HepG2 (cell line): ENCODE measurements around the gene SAMD8. TPM values are rescaled to one million over a fixed set of nuclear protein-coding genes. Genes with fewer than 3 reads are reported as not detected.

Experiments
- AGO1 ChIP-seq: fragments of 200-400 bp; formaldehyde crosslinking; IDR thresholded peaks from 2 replicates; pipeline ENCODE4 v1.6.1; 2017; ENCODE audit warnings: mild to moderate bottlenecking, low read depth, low read length, moderate library complexity; ENCODE audit not compliant: poor library complexity, severe bottlenecking
- ATF1 ChIP-seq: IDR thresholded peaks from 2 replicates; pipeline ENCODE4 v1.6.1; 2016; ENCODE audit warnings: mild to moderate bottlenecking, control low read depth
- CBFB ChIP-seq: sonication (generic); formaldehyde crosslinking; IDR thresholded peaks from 2 replicates; pipeline ENCODE4 v1.4.0; 2020; ENCODE audit warnings: missing genetic modification reagents
- FOXJ3 ChIP-seq: sonication (generic); formaldehyde crosslinking; IDR thresholded peaks from 2 replicates; pipeline ENCODE4 v1.4.0; 2020; ENCODE audit warnings: missing genetic modification reagents, mild to moderate bottlenecking, borderline replicate concordance
- GABPB1 ChIP-seq: IDR thresholded peaks from 2 replicates; pipeline ENCODE4 v1.6.1; 2016; ENCODE audit warnings: mild to moderate bottlenecking, missing genetic modification reagents, moderate library complexity, missing compliant biosample characterization
- GATAD2A ChIP-seq: IDR thresholded peaks from 2 replicates; pipeline ENCODE4 v1.6.1; 2016
- GTF3A ChIP-seq: sonication (generic); formaldehyde crosslinking; conservative IDR thresholded peaks from 2 replicates; pipeline ENCODE4 v1.4.0; 2020; ENCODE audit warnings: mild to moderate bottlenecking, missing genetic modification reagents
- IKZF4 ChIP-seq: sonication (generic); formaldehyde crosslinking; IDR thresholded peaks from 2 replicates; pipeline ENCODE4 v1.5.1; 2020; ENCODE audit warnings: borderline replicate concordance, mild to moderate bottlenecking, low read depth, missing genetic modification reagents; ENCODE audit errors: not compliant biosample characterization
- JUND ChIP-seq: sonication (generic); formaldehyde crosslinking; IDR thresholded peaks from 2 replicates; pipeline ENCODE4 v1.8.0; 2022; ENCODE audit warnings: mild to moderate bottlenecking, missing genetic modification reagents
- RARA ChIP-seq: IDR thresholded peaks from 2 replicates; pipeline ENCODE4 v1.6.1; 2016; ENCODE audit warnings: missing genetic modification reagents, missing compliant biosample characterization
- RORA ChIP-seq: sonication (generic); formaldehyde crosslinking; IDR thresholded peaks from 2 replicates; pipeline ENCODE4 v1.5.0; 2020; ENCODE audit warnings: mild to moderate bottlenecking, missing genetic modification reagents, moderate library complexity
- SNRNP70 ChIP-seq: fragments of 200-400 bp; formaldehyde crosslinking; IDR thresholded peaks from 2 replicates; pipeline ENCODE4 v1.6.1; 2017; ENCODE audit warnings: mild to moderate bottlenecking, low read depth, low read length, moderate library complexity
- THAP11 ChIP-seq: IDR thresholded peaks from 2 replicates; pipeline ENCODE4 v1.6.1; 2016; ENCODE audit warnings: missing biosample characterization, missing genetic modification reagents
- ZNF605 ChIP-seq: sonication (generic); formaldehyde crosslinking; IDR thresholded peaks from 2 replicates; pipeline ENCODE4 v1.8.0; 2022; ENCODE audit warnings: mild to moderate bottlenecking, missing genetic modification reagents
- ZNF614 ChIP-seq: IDR thresholded peaks from 2 replicates; pipeline ENCODE4 v1.6.1; 2018; ENCODE audit warnings: missing biosample characterization, missing genetic modification reagents, inconsistent platforms, borderline replicate concordance
- ZNF629 ChIP-seq: sonication (generic); formaldehyde crosslinking; conservative IDR thresholded peaks from 2 replicates; pipeline ENCODE4 v1.5.0; 2020; ENCODE audit warnings: missing genetic modification reagents
- ZNF777 ChIP-seq: sonication (generic); formaldehyde crosslinking; IDR thresholded peaks from 2 replicates; pipeline ENCODE4 v1.4.0; 2020; ENCODE audit warnings: missing genetic modification reagents
- polyA plus RNA-seq, 8 experiments: library from polyadenylated mRNA; depleted of rRNA in 3 of 8; stranded (reverse) in 7 of 8; unstranded in 1 of 8; fragments of >200 nt; fragmentation: Illumina TruSeq in 4 of 8; extraction: Trizol in 4 of 8; gene quantifications; 2 replicates each; pipeline versions ENCODE4 v1.2.1 to v1.2.3, GENCODE V29; 2011 to 2016; ENCODE audit warnings: low read depth in 4 of 8, missing spikeins in 1 of 8, mixed read lengths in 1 of 8; ENCODE audit not compliant: insufficient read depth in 1 of 8
- total RNA-seq, 5 experiments: library from RNA; depleted of rRNA; stranded (reverse); fragments of >200 nt; fragmentation: Illumina TruSeq; extraction: Trizol; gene quantifications; 2 replicates each; pipeline ENCODE4 v1.2.3, GENCODE V29; 2016; ENCODE audit warnings: low read depth in 1 of 5
- TF ChIP-seq, protein P1 (sequence below): sonication (generic); formaldehyde crosslinking; IDR thresholded peaks from 2 replicates; pipeline ENCODE4 v1.4.0; 2020; ENCODE audit warnings: missing genetic modification reagents; ENCODE audit errors: not compliant biosample characterization
- TF ChIP-seq, protein P2 (sequence below): sonication (generic); formaldehyde crosslinking; IDR thresholded peaks from 2 replicates; pipeline ENCODE4 v1.8.1; 2023; ENCODE audit warnings: missing genetic modification reagents, inconsistent platforms, borderline replicate concordance
- TF ChIP-seq, protein P3 (sequence below): sonication (generic); formaldehyde crosslinking; IDR thresholded peaks from 2 replicates; pipeline ENCODE4 v1.5.0; 2020; ENCODE audit warnings: mild to moderate bottlenecking, missing genetic modification reagents
- TF ChIP-seq, protein P4 (sequence below): sonication (generic); formaldehyde crosslinking; IDR thresholded peaks from 2 replicates; pipeline ENCODE4 v1.8.0; 2023; ENCODE audit warnings: mild to moderate bottlenecking, missing genetic modification reagents
- TF ChIP-seq, protein P5 (sequence below): sonication (generic); formaldehyde crosslinking; IDR thresholded peaks from 2 replicates; pipeline ENCODE4 v1.5.1; 2020; ENCODE audit warnings: mild to moderate bottlenecking, missing genetic modification reagents, moderate library complexity

SAMD8 gene
- total and polyA plus RNA-seq, 2 of the 13 experiments (the other 11 are each of a cell fraction or from before 2014, with no cell fraction given) = 10.4 to 13.2 TPM

DNA sequence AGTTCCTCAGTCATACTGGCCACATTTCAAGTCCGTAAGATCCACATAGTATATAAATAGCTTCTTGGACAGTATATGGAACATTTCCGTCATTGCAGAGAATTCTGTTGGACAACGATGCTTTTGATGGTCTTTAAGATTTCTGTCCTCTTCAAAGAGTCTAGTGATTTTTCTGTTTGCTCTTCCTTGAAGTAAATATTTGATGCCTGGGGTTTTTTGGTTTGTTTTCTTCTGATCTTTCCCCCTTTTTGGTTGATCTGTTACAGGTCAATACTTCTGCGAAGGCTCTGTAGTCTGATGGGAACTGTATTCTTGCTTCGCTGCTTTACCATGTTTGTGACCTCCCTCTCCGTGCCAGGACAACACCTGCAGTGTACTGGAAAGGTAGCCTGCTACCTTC lies 56.8 kb downstream of the SAMD8 start (continued):
- TF ChIP-seq, protein P1, sequence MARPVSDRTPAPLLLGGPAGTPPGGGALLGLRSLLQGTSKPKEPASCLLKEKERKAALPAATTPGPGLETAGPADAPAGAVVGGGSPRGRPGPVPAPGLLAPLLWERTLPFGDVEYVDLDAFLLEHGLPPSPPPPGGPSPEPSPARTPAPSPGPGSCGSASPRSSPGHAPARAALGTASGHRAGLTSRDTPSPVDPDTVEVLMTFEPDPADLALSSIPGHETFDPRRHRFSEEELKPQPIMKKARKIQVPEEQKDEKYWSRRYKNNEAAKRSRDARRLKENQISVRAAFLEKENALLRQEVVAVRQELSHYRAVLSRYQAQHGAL (CRISPR knock-in tag) = no peak
- TF ChIP-seq ZNF777 (CRISPR knock-in tag) (no peak), IKZF4 (CRISPR knock-in tag) (no peak), ZNF614 (CRISPR knock-in tag) (no peak), ATF1 (peak; percentile 52), GTF3A (CRISPR knock-in tag) (no peak), AGO1 (no peak), CBFB (CRISPR knock-in tag) (no peak), GATAD2A (CRISPR knock-in tag) (peak; percentile 92), RORA (no peak), GABPB1 (no peak), ZNF605 (CRISPR knock-in tag) (no peak), THAP11 (peak; percentile 35), SNRNP70 (no peak), ZNF629 (CRISPR knock-in tag) (no peak), RARA (peak; percentile 87), FOXJ3 (CRISPR knock-in tag) (peak; percentile 97; the same call in 1 of the 2 replicates), JUND (CRISPR knock-in tag) (no peak)
- TF ChIP-seq, protein P2, sequence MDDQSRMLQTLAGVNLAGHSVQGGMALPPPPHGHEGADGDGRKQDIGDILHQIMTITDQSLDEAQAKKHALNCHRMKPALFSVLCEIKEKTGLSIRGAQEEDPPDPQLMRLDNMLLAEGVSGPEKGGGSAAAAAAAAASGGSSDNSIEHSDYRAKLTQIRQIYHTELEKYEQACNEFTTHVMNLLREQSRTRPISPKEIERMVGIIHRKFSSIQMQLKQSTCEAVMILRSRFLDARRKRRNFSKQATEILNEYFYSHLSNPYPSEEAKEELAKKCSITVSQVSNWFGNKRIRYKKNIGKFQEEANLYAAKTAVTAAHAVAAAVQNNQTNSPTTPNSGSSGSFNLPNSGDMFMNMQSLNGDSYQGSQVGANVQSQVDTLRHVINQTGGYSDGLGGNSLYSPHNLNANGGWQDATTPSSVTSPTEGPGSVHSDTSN (CRISPR knock-in tag) = no peak
- TF ChIP-seq, protein P3, sequence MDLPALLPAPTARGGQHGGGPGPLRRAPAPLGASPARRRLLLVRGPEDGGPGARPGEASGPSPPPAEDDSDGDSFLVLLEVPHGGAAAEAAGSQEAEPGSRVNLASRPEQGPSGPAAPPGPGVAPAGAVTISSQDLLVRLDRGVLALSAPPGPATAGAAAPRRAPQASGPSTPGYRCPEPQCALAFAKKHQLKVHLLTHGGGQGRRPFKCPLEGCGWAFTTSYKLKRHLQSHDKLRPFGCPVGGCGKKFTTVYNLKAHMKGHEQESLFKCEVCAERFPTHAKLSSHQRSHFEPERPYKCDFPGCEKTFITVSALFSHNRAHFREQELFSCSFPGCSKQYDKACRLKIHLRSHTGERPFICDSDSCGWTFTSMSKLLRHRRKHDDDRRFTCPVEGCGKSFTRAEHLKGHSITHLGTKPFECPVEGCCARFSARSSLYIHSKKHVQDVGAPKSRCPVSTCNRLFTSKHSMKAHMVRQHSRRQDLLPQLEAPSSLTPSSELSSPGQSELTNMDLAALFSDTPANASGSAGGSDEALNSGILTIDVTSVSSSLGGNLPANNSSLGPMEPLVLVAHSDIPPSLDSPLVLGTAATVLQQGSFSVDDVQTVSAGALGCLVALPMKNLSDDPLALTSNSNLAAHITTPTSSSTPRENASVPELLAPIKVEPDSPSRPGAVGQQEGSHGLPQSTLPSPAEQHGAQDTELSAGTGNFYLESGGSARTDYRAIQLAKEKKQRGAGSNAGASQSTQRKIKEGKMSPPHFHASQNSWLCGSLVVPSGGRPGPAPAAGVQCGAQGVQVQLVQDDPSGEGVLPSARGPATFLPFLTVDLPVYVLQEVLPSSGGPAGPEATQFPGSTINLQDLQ (CRISPR knock-in tag) = no peak
- TF ChIP-seq, protein P4, sequence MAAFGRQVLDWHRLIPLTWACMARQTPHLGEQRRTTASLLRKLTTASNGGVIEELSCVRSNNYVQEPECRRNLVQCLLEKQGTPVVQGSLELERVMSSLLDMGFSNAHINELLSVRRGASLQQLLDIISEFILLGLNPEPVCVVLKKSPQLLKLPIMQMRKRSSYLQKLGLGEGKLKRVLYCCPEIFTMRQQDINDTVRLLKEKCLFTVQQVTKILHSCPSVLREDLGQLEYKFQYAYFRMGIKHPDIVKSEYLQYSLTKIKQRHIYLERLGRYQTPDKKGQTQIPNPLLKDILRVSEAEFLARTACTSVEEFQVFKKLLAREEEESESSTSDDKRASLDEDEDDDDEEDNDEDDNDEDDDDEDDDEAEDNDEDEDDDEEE (CRISPR knock-in tag) = no peak
- TF ChIP-seq, protein P5, sequence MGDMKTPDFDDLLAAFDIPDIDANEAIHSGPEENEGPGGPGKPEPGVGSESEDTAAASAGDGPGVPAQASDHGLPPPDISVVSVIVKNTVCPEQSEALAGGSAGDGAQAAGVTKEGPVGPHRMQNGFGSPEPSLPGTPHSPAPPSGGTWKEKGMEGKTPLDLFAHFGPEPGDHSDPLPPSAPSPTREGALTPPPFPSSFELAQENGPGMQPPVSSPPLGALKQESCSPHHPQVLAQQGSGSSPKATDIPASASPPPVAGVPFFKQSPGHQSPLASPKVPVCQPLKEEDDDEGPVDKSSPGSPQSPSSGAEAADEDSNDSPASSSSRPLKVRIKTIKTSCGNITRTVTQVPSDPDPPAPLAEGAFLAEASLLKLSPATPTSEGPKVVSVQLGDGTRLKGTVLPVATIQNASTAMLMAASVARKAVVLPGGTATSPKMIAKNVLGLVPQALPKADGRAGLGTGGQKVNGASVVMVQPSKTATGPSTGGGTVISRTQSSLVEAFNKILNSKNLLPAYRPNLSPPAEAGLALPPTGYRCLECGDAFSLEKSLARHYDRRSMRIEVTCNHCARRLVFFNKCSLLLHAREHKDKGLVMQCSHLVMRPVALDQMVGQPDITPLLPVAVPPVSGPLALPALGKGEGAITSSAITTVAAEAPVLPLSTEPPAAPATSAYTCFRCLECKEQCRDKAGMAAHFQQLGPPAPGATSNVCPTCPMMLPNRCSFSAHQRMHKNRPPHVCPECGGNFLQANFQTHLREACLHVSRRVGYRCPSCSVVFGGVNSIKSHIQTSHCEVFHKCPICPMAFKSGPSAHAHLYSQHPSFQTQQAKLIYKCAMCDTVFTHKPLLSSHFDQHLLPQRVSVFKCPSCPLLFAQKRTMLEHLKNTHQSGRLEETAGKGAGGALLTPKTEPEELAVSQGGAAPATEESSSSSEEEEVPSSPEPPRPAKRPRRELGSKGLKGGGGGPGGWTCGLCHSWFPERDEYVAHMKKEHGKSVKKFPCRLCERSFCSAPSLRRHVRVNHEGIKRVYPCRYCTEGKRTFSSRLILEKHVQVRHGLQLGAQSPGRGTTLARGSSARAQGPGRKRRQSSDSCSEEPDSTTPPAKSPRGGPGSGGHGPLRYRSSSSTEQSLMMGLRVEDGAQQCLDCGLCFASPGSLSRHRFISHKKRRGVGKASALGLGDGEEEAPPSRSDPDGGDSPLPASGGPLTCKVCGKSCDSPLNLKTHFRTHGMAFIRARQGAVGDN (CRISPR knock-in tag) = no peak
